Liver (tissue), 9 donors: Measurements from ENCODE around the gene ZNF365. TPM values are rescaled to one million over a fixed set of nuclear protein-coding genes. Genes with fewer than 3 reads are reported as not detected.

ENCODE experiments used
- DNase-seq: peaks from one replicate; pipeline ENCODE4 v3.0.0-alpha.2; 2017; ENCODE audit warnings: low spot score
- H3K27ac ChIP-seq, 2 donors: one replicate each; pipeline ENCODE4 v1.7.0; 2013; ENCODE audit warnings: inconsistent platforms in 2 of 2, low read length in 2 of 2, control low read depth in 1 of 2, low read depth in 1 of 2, mild to moderate bottlenecking in 1 of 2
- H3K27me3 ChIP-seq, 4 donors: one replicate each; pipeline versions ENCODE4 v1.6.1 to v1.7.0; 2013; ENCODE audit warnings: low read length in 3 of 4, inconsistent platforms in 1 of 4, mild to moderate bottlenecking in 1 of 4, moderate library complexity in 1 of 4; ENCODE audit not compliant: control insufficient read depth in 4 of 4, insufficient read depth in 4 of 4
- H3K36me3 ChIP-seq, 4 donors: one replicate each; pipeline versions ENCODE4 v1.6.1 to v1.7.0; 2013; ENCODE audit warnings: low read length in 3 of 4, mild to moderate bottlenecking in 3 of 4, low read depth in 1 of 4, moderate library complexity in 1 of 4; ENCODE audit not compliant: control insufficient read depth in 4 of 4, insufficient read depth in 3 of 4
- H3K4me1 ChIP-seq, 4 donors: one replicate each; pipeline versions ENCODE4 v1.6.1 to v1.7.0; 2013; ENCODE audit warnings: low read length in 3 of 4, mild to moderate bottlenecking in 3 of 4, moderate library complexity in 1 of 4; ENCODE audit not compliant: control insufficient read depth in 4 of 4, insufficient read depth in 4 of 4
- H3K4me3 ChIP-seq, 3 donors: one replicate each; pipeline versions ENCODE4 v1.6.1 to v1.7.0; 2013; ENCODE audit warnings: low read length in 3 of 3, control low read depth in 1 of 3, low read depth in 1 of 3, mild to moderate bottlenecking in 1 of 3
- H3K9ac ChIP-seq, 2 donors: one replicate each; pipeline ENCODE4 v1.7.0; 2013; ENCODE audit warnings: low read length in 2 of 2, mild to moderate bottlenecking in 2 of 2, moderate library complexity in 2 of 2, control low read depth in 1 of 2, low read depth in 1 of 2
- H3K9me3 ChIP-seq, 4 donors: one replicate each; pipeline versions ENCODE4 v1.6.1 to v1.7.0; 2013; ENCODE audit warnings: low read length in 3 of 4; ENCODE audit not compliant: control insufficient read depth in 4 of 4
- ATF3 ChIP-seq: IDR thresholded peaks from 2 replicates; pipeline ENCODE4 v1.6.1; 2016; ENCODE audit warnings: antibody characterized with exemption
- CTCF ChIP-seq: fragments of 150-350 bp; IDR thresholded peaks from 2 replicates; pipeline ENCODE4 v1.5.1; 2017; ENCODE audit warnings: improper control_type of control experiment, low read depth, low read length; ENCODE audit not compliant: missing input control
- EGR1 ChIP-seq, 2 donors: IDR thresholded peaks; 2 replicates each; pipeline ENCODE4 v1.6.1; 2016 to 2018; ENCODE audit warnings: antibody characterized with exemption in 2 of 2, low read depth in 2 of 2
- GABPA ChIP-seq, 2 donors: IDR thresholded peaks in 1 of 2; conservative IDR thresholded peaks in 1 of 2; 2 replicates each; pipeline ENCODE4 v1.6.1; 2016; ENCODE audit warnings: antibody characterized with exemption in 2 of 2, mild to moderate bottlenecking in 1 of 2, moderate library complexity in 1 of 2
- HNF4A ChIP-seq, 2 donors: conservative IDR thresholded peaks; 2 replicates each; pipeline ENCODE4 v1.6.1; 2016; ENCODE audit warnings: antibody characterized with exemption in 2 of 2, mild to moderate bottlenecking in 2 of 2
- HNF4G ChIP-seq: IDR thresholded peaks from 2 replicates; pipeline ENCODE4 v1.6.1; 2016; ENCODE audit warnings: antibody characterized with exemption
- MAX ChIP-seq: IDR thresholded peaks from 2 replicates; pipeline ENCODE4 v1.6.1; 2016; ENCODE audit warnings: antibody characterized with exemption
- NR2F2 ChIP-seq: IDR thresholded peaks from 2 replicates; pipeline ENCODE4 v1.6.1; 2016; ENCODE audit warnings: antibody characterized with exemption
- RAD21 ChIP-seq, 2 donors: IDR thresholded peaks; 2 replicates each; pipeline ENCODE4 v1.6.1; 2016; ENCODE audit warnings: antibody characterized with exemption in 2 of 2, mild to moderate bottlenecking in 2 of 2
- RXRA ChIP-seq, 2 donors: IDR thresholded peaks; 2 replicates each; pipeline ENCODE4 v1.6.1; 2017 to 2018; ENCODE audit warnings: antibody characterized with exemption in 2 of 2, mild to moderate bottlenecking in 1 of 2
- SP1 ChIP-seq: IDR thresholded peaks from 2 replicates; pipeline ENCODE4 v1.6.1; 2018; ENCODE audit warnings: antibody characterized with exemption, mild to moderate bottlenecking
- TAF1 ChIP-seq: conservative IDR thresholded peaks from 2 replicates; pipeline ENCODE4 v1.6.1; 2016; ENCODE audit warnings: antibody characterized with exemption, mild to moderate bottlenecking
- ZBTB33 ChIP-seq: IDR thresholded peaks from 2 replicates; pipeline ENCODE4 v1.6.1; 2016; ENCODE audit warnings: antibody characterized with exemption
- WGBS: extraction: QIAGEN DNeasy Blood & Tissue Kit; methylation state at CpG from one replicate; pipeline ENCODE4 v1.1.7; 2013; 5-methylcytosine and 5-hydroxymethylcytosine counted together
- polyA plus RNA-seq, 2 donors: library from polyadenylated mRNA; stranded (reverse) in 1 of 2; unstranded in 1 of 2; fragments of 200-250 nt in 1 of 2; fragments of >200 nt in 1 of 2; fragmentation: Nextera tagmentation in 1 of 2; extraction: Ambion mirVana in 1 of 2; gene quantifications; one replicate each; pipeline versions ENCODE4 v1.2.1 to v1.2.3, GENCODE V29; 2013 to 2015
- total RNA-seq, 2 donors: library from RNA; depleted of rRNA; stranded (reverse); fragments of >200 nt; gene quantifications; one replicate each; pipeline ENCODE4 v1.2.3, GENCODE V29; 2014
- donor health status: healthy.
- donor health status: healthy.
- donor health status: healthy.
- donor health status: healthy.
- donor health status: healthy.

Gene ZNF365
- total and polyA plus RNA-seq, 4 donors = under 0.01 TPM; not detected in 3

- Histone ChIP-seq H3K9ac (no peak overlapping the region), H3K4me3 (no peak overlapping the region), H3K4me1 (no peaks in the 10 kb centered on the region), H3K36me3 (no peaks in the 10 kb centered on the region), H3K27ac (no peak overlapping the region), H3K9me3 (no peaks in the 10 kb centered on the region), H3K27me3 (no peaks in the 10 kb centered on the region)
- TF ChIP-seq CTCF = no peak
- no peak for TF ChIP-seq HNF4A (conservative IDR thresholded peaks at IDR 0.05)
- no peak for DNase-seq
Observed at GRCh38 chr10:62332406-62332805, 41.8 kb upstream of the ZNF365 start.

GRCh38 chr10:62333135-62333889 is 40.9 kb upstream of the ZNF365 start:
- TF ChIP-seq RAD21 (IDR thresholded peaks at IDR 0.05) = no peak
- TF ChIP-seq MAX = no peak
- TF ChIP-seq ZBTB33 = no peak
- TF ChIP-seq SP1 = no peak
- no peak for TF ChIP-seq HNF4G
- TF ChIP-seq NR2F2 = no peak
- no peak for TF ChIP-seq RXRA (IDR thresholded peaks at IDR 0.05)
- no peak for TF ChIP-seq TAF1
- no peak for TF ChIP-seq EGR1 (IDR thresholded peaks at IDR 0.05; ENCODE audit: low read depth in 2 of 2)
- TF ChIP-seq GABPA (IDR thresholded peaks at IDR 0.05 in 1 of 2, conservative IDR thresholded peaks at IDR 0.05 in 1 of 2) = no peak
- no peak for TF ChIP-seq ATF3
- Histone ChIP-seq H3K36me3 (no peaks in the 10 kb centered on the region), H3K9me3 (no peaks in the 10 kb centered on the region), H3K9ac (no peak overlapping the region), H3K27ac (no peak overlapping the region), H3K4me1 (no peaks in the 10 kb centered on the region), H3K4me3 (no peak overlapping the region), H3K27me3 (no peaks in the 10 kb centered on the region)
- WGBS = 55% methylated on average over 3 of the region's 3 CpGs
- no peak for DNase-seq
